Panc1 (cell line): ENCODE measurements around the gene PIP5K1A. TPM values are rescaled to one million over a fixed set of nuclear protein-coding genes. Genes with fewer than 3 reads are reported as not detected.
"Not testable (repeated sequence)": the region's sequence is repeated elsewhere in the genome, so short reads cannot be mapped to it uniquely, and the experiment has no call there.

Experiments
- ATAC-seq: fragments of 200-7000 bp; cut with Tn5 transposase; 2 replicates; pipeline ENCODE4 v1.9.1; 2020; ENCODE audit warnings: mild to moderate bottlenecking, moderate library complexity
- BruUV-seq: library from RNA; stranded (reverse); fragments of 400-500 nt; replicated peaks from 2 replicates; lab custom pipeline; 2021; lab: Mats Ljungman, UMichigan
- CTCF ChIA-PET: fragments of 300-600 bp; sonication (Branson Sonifier 250); formaldehyde crosslinking; loops from one replicate; lab custom pipeline; 2022; ENCODE audit warnings: antibody characterized with exemption; lab: Charles Lee
- POLR2A ChIA-PET: fragments of 300-600 bp; sonication (Branson Sonifier 250); formaldehyde crosslinking; loops from one replicate; lab custom pipeline; 2022; ENCODE audit warnings: antibody characterized with exemption; lab: Charles Lee
- DNase-seq: peaks from one replicate; pipeline ENCODE4 v3.0.0-alpha.2; 2010; ENCODE audit warnings: low read depth, low spot score
- H3K27ac ChIP-seq: 2 replicates; pipeline ENCODE4 v1.5.1; 2011; ENCODE audit warnings: mild to moderate bottlenecking, low read length, inconsistent platforms
- H3K27me3 ChIP-seq: fragments of 200-500 bp; sonication (Bioruptor generic); 2 replicates; pipeline ENCODE4 v1.6.0; 2014; ENCODE audit warnings: low read length, inconsistent platforms; ENCODE audit not compliant: control insufficient read depth, insufficient read depth
- H3K36me3 ChIP-seq: fragments of 200-500 bp; sonication (Bioruptor generic); 2 replicates; pipeline ENCODE4 v1.5.1; 2014; ENCODE audit warnings: inconsistent platforms, mild to moderate bottlenecking, low read length, moderate library complexity; ENCODE audit not compliant: control insufficient read depth, insufficient read depth
- H3K4me1 ChIP-seq: 2 replicates; pipeline ENCODE4 v1.5.1; 2011; ENCODE audit warnings: inconsistent platforms, mild to moderate bottlenecking, low read length, moderate library complexity; ENCODE audit not compliant: control insufficient read depth, insufficient read depth
- H3K4me3 ChIP-seq, 2 experiments: 2 replicates each; pipeline ENCODE4 v1.5.1; 2011 to 2012; ENCODE audit warnings: low read depth in 2 of 2, low read length in 2 of 2, mild to moderate bottlenecking in 2 of 2, inconsistent platforms in 1 of 2, moderate library complexity in 1 of 2
- H3K9me3 ChIP-seq: fragments of 200-500 bp; sonication (Bioruptor generic); 2 replicates; pipeline ENCODE4 v1.5.1; 2014; ENCODE audit warnings: low read depth, mild to moderate bottlenecking, inconsistent platforms, low read length, moderate library complexity; ENCODE audit not compliant: control insufficient read depth, insufficient read depth
- POLR2AphosphoS5 ChIP-seq: IDR thresholded peaks from 2 replicates; pipeline ENCODE4 v1.6.1; 2012; ENCODE audit warnings: mild to moderate bottlenecking, low read depth, low read length, moderate library complexity
- SIN3A ChIP-seq: IDR thresholded peaks from 2 replicates; pipeline ENCODE4 v1.6.1; 2012; ENCODE audit warnings: low read depth, mild to moderate bottlenecking, low read length, moderate library complexity, borderline replicate concordance; ENCODE audit not compliant: insufficient read depth
- TCF7L2 ChIP-seq: IDR thresholded peaks from 2 replicates; pipeline ENCODE4 v1.6.1; 2011; ENCODE audit warnings: mild to moderate bottlenecking, low read depth, low read length, inconsistent platforms
- in situ Hi-C: cut with HindIII; loops from 2 replicates; pipeline ENCODE4 v1.10.0; 2016; ENCODE audit warnings: low sequenced_read_pairs, low pct_unique_long_range_greater_than_20kb
- intact Hi-C: fragments of 100-400 bp; cut with micrococcal nuclease; formaldehyde crosslinking; loops from one replicate; pipeline ENCODE4 v1.10.0; 2022; ENCODE audit not compliant: unreplicated experiment
- total RNA-seq: library from RNA; stranded (reverse); gene quantifications from one replicate; pipeline ENCODE4 v1.2.1, GENCODE V29; 2021; ENCODE audit not compliant: unreplicated experiment
- TF ChIP-seq, protein P1 (sequence below), 2 experiments: IDR thresholded peaks; 2 replicates each; pipeline ENCODE4 v1.6.1; 2011 to 2012; ENCODE audit warnings: low read depth in 2 of 2, control low read depth in 1 of 2, low read length in 1 of 2, mild to moderate bottlenecking in 1 of 2, moderate library complexity in 1 of 2; ENCODE audit not compliant: insufficient read depth in 1 of 2
- TF ChIP-seq, protein P2 (sequence below): fragments of 450-650 bp; IDR thresholded peaks from 2 replicates; pipeline ENCODE4 v1.5.1; 2017; ENCODE audit warnings: mild to moderate bottlenecking

PIP5K1A gene
- total RNA-seq, 1 experiment from 2014 or later: 78.9 TPM

GRCh38 chr1:151184211-151184610, 14.1 kb upstream of the PIP5K1A start:
- in situ Hi-C loops (no loop called here), intact Hi-C loops (no loop called here)
- Histone ChIP-seq H3K27me3 (no peaks in the 10 kb centered on the region), H3K36me3 (peaks cover 14% of the 10 kb centered on the region), H3K4me1 (peaks cover 3% of the 10 kb centered on the region), H3K4me3 (no peak overlapping the region), H3K27ac (no peak overlapping the region), H3K9me3 (no peaks in the 10 kb centered on the region)
- ATAC-seq (no peak), DNase-seq (no peak)
- ChIA-PET POLR2A (no interaction called here), CTCF (interaction anchor here (0.6 kb wide), 1 partner anchor 133 kb away, joined by 6 read pairs; no protein-coding TSS in a partner anchor)
- no TSS peak for BruUV-seq
- TF ChIP-seq POLR2AphosphoS5: no peak
- TF ChIP-seq SIN3A: no peak
- no peak for TF ChIP-seq TCF7L2
- TF ChIP-seq, protein P1, sequence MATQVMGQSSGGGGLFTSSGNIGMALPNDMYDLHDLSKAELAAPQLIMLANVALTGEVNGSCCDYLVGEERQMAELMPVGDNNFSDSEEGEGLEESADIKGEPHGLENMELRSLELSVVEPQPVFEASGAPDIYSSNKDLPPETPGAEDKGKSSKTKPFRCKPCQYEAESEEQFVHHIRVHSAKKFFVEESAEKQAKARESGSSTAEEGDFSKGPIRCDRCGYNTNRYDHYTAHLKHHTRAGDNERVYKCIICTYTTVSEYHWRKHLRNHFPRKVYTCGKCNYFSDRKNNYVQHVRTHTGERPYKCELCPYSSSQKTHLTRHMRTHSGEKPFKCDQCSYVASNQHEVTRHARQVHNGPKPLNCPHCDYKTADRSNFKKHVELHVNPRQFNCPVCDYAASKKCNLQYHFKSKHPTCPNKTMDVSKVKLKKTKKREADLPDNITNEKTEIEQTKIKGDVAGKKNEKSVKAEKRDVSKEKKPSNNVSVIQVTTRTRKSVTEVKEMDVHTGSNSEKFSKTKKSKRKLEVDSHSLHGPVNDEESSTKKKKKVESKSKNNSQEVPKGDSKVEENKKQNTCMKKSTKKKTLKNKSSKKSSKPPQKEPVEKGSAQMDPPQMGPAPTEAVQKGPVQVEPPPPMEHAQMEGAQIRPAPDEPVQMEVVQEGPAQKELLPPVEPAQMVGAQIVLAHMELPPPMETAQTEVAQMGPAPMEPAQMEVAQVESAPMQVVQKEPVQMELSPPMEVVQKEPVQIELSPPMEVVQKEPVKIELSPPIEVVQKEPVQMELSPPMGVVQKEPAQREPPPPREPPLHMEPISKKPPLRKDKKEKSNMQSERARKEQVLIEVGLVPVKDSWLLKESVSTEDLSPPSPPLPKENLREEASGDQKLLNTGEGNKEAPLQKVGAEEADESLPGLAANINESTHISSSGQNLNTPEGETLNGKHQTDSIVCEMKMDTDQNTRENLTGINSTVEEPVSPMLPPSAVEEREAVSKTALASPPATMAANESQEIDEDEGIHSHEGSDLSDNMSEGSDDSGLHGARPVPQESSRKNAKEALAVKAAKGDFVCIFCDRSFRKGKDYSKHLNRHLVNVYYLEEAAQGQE (IDR thresholded peaks at IDR 0.05; ENCODE audit: insufficient read depth in 1 of 2, low read depth in 2 of 2, low read length in 1 of 2): no peak
- TF ChIP-seq, protein P2, sequence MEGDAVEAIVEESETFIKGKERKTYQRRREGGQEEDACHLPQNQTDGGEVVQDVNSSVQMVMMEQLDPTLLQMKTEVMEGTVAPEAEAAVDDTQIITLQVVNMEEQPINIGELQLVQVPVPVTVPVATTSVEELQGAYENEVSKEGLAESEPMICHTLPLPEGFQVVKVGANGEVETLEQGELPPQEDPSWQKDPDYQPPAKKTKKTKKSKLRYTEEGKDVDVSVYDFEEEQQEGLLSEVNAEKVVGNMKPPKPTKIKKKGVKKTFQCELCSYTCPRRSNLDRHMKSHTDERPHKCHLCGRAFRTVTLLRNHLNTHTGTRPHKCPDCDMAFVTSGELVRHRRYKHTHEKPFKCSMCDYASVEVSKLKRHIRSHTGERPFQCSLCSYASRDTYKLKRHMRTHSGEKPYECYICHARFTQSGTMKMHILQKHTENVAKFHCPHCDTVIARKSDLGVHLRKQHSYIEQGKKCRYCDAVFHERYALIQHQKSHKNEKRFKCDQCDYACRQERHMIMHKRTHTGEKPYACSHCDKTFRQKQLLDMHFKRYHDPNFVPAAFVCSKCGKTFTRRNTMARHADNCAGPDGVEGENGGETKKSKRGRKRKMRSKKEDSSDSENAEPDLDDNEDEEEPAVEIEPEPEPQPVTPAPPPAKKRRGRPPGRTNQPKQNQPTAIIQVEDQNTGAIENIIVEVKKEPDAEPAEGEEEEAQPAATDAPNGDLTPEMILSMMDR: no peak

GRCh38 chr1:151187205-151187604, 11.1 kb upstream of the PIP5K1A start:
- no peaks in the 10 kb centered on the region for H3K27me3 ChIP-seq
- TF ChIP-seq SIN3A (no peak), POLR2AphosphoS5 (no peak), TCF7L2 (no peak)
- TF ChIP-seq, protein P1 (IDR thresholded peaks at IDR 0.05; ENCODE audit: insufficient read depth in 1 of 2, low read depth in 2 of 2, low read length in 1 of 2): no peak
- TF ChIP-seq, protein P2: no peak
- H3K36me3 ChIP-seq: peaks cover 13% of the 10 kb centered on the region
- TSS peak; percentile 19 for BruUV-seq
- in situ Hi-C loops: no loop called here
- ChIA-PET POLR2A (no interaction called here), CTCF (no interaction called here)
- H3K9me3 ChIP-seq: no peaks in the 10 kb centered on the region
- intact Hi-C loops: no loop called here
- no peak for ATAC-seq
- no peak for DNase-seq
- no peak overlapping the region for H3K4me3 ChIP-seq
- H3K4me1 ChIP-seq: peaks cover 8% of the 10 kb centered on the region
- no peak overlapping the region for H3K27ac ChIP-seq

- ATAC-seq, H3K9me3 ChIP-seq, H3K4me1 ChIP-seq, H3K27ac ChIP-seq, H3K27me3 ChIP-seq, H3K36me3 ChIP-seq, in situ Hi-C loops, BruUV-seq, intact Hi-C loops, POLR2A ChIA-PET, DNase-seq: not testable (repeated sequence)
- CTCF ChIA-PET: interaction anchor here (0.7 kb wide), 1 partner anchor 8 kb away, joined by 10 read pairs; no protein-coding TSS in a partner anchor
- peak overlapping the region; percentile 73 to 80 for H3K4me3 ChIP-seq
These were observed 9.7 kb upstream of the PIP5K1A start for GRCh38 chr1:151188667-151189066.
